OCI-M1 (cell line): ENCODE data around the gene NCKAP1.
"Not testable (repeated sequence)": the region's sequence is repeated elsewhere in the genome, so short reads cannot be mapped to it uniquely, and the experiment has no call there.

Source experiments
- DNase-seq: peaks from one replicate; lab custom pipeline; 2025; lab: John Stamatoyannopoulos, UW

NCKAP1 gene, protein sequence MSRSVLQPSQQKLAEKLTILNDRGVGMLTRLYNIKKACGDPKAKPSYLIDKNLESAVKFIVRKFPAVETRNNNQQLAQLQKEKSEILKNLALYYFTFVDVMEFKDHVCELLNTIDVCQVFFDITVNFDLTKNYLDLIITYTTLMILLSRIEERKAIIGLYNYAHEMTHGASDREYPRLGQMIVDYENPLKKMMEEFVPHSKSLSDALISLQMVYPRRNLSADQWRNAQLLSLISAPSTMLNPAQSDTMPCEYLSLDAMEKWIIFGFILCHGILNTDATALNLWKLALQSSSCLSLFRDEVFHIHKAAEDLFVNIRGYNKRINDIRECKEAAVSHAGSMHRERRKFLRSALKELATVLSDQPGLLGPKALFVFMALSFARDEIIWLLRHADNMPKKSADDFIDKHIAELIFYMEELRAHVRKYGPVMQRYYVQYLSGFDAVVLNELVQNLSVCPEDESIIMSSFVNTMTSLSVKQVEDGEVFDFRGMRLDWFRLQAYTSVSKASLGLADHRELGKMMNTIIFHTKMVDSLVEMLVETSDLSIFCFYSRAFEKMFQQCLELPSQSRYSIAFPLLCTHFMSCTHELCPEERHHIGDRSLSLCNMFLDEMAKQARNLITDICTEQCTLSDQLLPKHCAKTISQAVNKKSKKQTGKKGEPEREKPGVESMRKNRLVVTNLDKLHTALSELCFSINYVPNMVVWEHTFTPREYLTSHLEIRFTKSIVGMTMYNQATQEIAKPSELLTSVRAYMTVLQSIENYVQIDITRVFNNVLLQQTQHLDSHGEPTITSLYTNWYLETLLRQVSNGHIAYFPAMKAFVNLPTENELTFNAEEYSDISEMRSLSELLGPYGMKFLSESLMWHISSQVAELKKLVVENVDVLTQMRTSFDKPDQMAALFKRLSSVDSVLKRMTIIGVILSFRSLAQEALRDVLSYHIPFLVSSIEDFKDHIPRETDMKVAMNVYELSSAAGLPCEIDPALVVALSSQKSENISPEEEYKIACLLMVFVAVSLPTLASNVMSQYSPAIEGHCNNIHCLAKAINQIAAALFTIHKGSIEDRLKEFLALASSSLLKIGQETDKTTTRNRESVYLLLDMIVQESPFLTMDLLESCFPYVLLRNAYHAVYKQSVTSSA

DNA sequence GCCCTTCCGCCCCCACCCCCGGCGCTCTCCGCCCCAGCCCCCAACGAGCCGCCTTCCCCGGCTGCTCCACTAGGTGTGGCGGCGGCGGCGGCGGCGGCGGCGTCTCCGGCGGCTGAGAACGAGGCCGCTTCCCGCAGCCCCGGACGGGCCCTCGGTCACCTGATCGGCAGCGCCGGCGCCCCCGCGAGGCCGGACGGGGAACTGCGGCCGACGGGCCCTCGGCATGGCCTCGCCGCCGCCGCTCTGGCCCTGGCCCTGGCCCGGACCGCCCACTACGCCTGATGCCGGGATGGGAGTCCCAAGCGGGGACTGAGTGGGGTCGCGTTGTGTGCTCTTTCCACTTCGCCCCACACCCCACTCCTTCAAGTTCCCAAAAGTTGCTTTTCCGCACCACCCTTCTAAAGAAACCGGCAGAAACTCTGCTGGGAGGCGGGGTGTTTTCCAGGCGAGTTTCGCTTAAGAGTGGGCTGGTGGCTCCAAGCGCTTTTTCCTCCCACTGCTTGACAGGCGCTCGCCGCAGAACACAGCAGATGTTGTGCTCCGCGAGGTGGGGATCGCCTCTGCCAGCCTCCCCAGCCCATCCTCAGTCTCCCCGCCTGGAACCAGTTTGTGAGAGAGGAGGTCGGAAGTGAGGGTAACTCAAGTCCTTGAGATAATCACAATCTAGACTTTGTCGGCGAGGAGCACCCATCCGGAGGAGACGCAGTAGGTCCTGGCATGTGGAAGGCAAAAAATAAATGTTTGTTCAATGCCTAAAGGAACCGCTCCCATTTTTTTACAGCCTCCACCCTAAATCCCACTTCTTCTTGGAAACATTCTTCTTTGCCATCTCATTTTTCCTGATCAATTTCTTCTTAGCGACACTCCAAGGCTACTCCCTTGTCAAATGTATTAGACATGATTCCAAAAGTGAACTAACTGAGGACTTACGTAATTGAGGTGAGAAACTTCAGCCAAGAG lies at the start of gene NCKAP1:
TSS of gene NCKAP1 (minus strand) at position 117 of the 960 bp plus-strand sequence. CDS start 358 bp downstream, outside the sequence.
- DNase-seq, result peak; percentile 92

- DNase-seq, result no peak
These were observed 43.7 kb upstream of the NCKAP1 start for GRCh38 chr2:183081911-183082310.

GRCh38 chr2:183079139-183079775 lies 41.0 kb upstream of the NCKAP1 start:
- DNase-seq, result peak; percentile 71

GRCh38 chr2:183078464-183079138 lies 40.3 kb upstream of the NCKAP1 start, which contains the start of gene DUSP19:
Gene DUSP19 (plus strand): TSS chr2:183078747. CDS start chr2:183078934, 187 bp downstream.
- peak; percentile 97 for DNase-seq

DNA sequence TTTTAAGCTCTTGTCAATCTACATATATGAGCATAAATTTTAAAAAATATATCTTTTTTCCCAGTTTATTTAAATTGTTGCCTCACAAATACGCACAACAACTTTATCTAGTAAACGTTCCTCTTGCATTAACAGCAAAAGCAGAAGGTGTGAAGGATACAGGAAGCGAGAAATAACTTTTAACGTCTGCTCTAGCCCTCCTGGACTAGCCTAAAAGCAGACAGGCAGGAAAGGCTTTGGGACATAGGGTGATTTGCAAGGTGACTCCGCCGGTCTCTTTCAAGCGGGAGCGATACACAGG lies 39.9 kb upstream of the NCKAP1 start:
- DNase-seq, result no peak

- DNase-seq, result no peak
These were observed 33.9 kb upstream of the NCKAP1 start for GRCh38 chr2:183072177-183072576.

DNA sequence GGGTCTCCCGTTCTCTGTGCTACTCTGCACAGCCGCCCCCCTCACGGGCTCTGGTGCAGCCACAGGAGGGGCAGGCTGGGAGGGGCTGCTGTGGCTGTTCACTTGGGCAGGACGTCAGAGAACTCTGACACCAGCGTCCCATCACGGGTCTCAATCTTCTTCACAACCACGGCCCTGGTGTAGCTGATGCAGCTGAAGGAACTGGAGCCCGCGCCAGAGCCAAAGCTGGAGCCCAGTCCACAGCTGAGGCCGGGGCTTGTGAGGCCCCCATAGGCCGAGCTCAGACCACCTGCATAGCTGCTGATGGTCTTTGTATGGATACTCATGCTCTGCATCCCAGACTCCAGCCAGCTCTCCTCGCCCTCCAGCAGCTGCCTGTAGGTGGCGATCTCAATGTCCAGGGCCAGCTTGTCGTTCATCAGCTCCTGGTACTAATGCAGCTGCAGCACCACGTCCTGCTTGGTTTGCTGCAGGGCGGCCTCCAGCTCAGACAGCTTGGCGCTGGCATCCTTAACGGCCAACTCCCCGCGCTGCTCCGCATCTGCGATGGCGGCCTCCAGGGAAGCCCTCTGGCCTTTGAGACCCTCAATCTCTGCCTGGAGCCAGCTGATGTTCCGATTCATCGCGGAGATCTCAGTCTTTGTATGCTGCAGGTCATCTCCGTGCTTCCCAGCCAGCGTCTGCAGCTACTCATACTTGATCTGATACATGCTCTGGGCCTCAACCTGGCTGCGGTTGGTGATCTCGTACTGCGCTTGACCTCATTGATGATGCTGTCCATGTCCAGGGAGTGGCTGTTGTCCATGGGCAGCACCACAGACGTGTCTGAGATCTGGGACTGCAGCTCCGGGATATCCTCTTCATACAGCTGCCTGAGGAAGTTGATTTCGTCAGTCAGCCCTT lies 32.9 kb upstream of the NCKAP1 start:
- DNase-seq, result no peak

DNA sequence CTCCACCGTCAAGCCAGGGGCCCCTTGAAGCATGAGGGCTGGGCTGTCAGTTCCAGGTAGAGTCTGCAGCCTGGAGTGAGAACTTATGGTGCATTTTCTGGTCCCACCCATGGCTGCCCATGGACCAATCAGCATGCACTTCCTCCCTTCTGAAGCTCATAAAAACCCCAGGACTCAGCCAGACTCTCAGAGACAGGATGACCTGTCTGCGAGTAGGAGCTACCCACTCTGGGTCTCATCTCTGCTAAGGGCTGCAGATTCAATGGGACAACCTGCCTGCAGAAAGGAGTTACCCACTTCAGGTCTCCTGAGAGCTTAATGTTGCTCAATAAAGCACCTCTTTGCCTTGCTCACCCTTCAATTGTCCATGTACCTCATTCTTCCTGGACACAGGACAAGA lies 30.9 kb upstream of the NCKAP1 start:
- no peak for DNase-seq

- DNase-seq, result no peak
These were observed 30.3 kb upstream of the NCKAP1 start for GRCh38 chr2:183068561-183068960.

DNA sequence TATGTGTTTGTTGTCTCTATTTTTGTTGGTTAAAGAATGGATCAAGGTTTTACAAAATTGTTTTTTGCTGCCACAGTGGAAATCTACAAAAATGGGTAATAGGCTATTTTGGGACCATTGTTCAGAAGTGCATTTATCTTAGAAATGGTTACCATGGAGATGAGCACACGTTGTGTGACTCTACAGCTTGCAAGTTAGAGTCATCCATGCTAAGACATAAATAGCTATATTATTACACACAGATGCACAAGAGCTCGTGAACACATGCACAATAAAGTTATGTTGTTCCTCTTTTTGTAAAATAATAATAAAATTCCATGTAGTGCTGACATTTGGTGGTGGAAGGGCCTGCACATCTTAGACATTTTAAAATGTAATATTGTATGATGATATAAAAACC lies 24.8 kb upstream of the NCKAP1 start:
- peak; percentile 42 for DNase-seq

- DNase-seq, result peak; percentile 48
These were observed 22.4 kb upstream of the NCKAP1 start for GRCh38 chr2:183060571-183061231.

DNA sequence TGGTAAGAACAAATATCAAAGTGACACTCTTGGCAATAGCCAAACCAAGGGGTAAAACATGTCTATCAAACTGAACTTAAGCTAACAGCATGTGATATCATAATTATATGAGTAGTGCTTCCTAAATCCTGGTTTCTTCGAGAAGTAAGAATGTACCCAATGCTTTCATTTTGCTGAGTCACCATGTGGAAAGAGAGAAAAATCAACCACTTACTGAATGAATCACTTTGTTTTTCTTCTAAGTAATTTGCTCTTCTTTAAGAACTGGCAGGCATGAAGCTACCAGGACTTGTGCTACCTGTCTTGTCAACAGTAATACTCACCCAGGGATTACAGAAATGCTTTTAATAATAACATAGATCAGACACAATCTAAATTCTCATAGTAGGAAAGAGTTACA lies 21.3 kb upstream of the NCKAP1 start:
- peak; percentile 73 for DNase-seq

- DNase-seq, result no peak
These were observed 19.2 kb upstream of the NCKAP1 start for GRCh38 chr2:183057333-183057985.

DNA sequence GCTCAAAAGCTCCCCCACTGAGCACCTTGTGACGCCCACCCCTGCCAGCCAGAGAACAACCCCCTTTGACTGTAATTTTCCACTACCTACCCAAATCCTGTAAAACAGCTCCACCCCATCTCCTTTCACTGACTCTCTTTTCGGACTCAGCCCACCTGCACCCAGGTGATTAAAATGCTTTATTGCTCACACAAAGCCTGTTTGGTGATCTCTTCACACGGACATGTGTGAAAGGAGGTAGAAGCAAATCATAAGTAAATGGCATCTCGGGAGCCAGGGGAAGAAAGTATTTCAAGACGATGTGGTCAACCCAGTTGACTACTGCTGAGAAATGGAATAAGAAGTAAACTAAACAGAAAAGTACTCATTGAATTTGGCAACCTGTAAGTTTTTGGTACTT lies 11.2 kb upstream of the NCKAP1 start:
- DNase-seq, result no peak

GRCh38 chr2:183047486-183048125 lies 9.3 kb upstream of the NCKAP1 start:
- DNase-seq, result not testable (repeated sequence)

GRCh38 chr2:183043580-183043979 lies 5.3 kb upstream of the NCKAP1 start:
- not testable (repeated sequence) for DNase-seq

- no peak for DNase-seq
These were observed 2.3 kb upstream of the NCKAP1 start for GRCh38 chr2:183040604-183041003.
